ENCODE results near the gene BFSP2.

Gene BFSP2

DNA sequence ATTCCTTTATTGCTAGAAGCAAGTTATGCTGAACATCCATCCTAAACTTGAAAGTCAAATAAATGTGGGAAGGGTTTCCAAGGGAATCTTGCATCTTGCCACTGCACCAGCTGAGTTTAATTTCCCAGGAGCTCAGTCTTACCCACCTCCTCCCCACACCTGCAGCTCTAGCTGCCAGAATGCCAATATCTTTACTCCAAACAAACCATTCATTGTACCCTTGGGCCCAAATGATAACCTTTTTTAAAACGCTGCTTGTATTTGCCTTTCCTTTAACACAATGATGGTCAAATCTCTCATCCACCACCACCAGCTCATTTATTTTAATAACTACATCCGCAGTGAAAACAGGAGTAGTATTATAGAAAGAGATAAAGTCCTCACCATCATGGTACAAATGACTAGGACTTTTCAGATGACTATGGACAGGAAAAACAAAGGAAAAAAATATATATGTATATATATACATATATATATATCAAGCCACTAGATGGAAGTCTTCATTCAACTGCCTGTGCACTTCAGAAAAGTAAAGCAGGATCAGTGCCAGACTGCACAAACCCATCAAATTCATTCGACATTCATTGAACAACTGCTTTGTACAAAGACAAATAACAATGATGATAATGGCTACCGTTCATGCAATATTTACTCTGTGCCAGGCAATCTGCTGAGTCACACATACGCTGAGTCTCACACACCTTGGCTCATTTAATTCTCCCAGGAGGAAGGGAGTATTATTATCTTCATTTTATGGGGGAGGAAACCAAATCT lies 44.0 kb downstream of the BFSP2 start:
- DNase-seq (ENCODE audit: insufficient read length, low spot score) (no peak), FAIRE-seq (no peak)
- TF ChIP-seq, protein P1, sequence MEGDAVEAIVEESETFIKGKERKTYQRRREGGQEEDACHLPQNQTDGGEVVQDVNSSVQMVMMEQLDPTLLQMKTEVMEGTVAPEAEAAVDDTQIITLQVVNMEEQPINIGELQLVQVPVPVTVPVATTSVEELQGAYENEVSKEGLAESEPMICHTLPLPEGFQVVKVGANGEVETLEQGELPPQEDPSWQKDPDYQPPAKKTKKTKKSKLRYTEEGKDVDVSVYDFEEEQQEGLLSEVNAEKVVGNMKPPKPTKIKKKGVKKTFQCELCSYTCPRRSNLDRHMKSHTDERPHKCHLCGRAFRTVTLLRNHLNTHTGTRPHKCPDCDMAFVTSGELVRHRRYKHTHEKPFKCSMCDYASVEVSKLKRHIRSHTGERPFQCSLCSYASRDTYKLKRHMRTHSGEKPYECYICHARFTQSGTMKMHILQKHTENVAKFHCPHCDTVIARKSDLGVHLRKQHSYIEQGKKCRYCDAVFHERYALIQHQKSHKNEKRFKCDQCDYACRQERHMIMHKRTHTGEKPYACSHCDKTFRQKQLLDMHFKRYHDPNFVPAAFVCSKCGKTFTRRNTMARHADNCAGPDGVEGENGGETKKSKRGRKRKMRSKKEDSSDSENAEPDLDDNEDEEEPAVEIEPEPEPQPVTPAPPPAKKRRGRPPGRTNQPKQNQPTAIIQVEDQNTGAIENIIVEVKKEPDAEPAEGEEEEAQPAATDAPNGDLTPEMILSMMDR (IDR thresholded peaks at IDR 0.05; ENCODE audit: insufficient read depth, missing control alignments), result no peak

- DNase-seq (ENCODE audit: insufficient read length, low spot score) (no peak), FAIRE-seq (no peak)
- TF ChIP-seq, protein P1 (IDR thresholded peaks at IDR 0.05; ENCODE audit: insufficient read depth, missing control alignments), result no peak
Observed at GRCh38 chr3:133444423-133444774, 44.5 kb downstream of the BFSP2 start.

- DNase-seq (ENCODE audit: insufficient read length, low spot score) (no peak), FAIRE-seq (no peak)
- TF ChIP-seq, protein P1 (IDR thresholded peaks at IDR 0.05; ENCODE audit: insufficient read depth, missing control alignments), result no peak
Observed at GRCh38 chr3:133445108-133445507, 45.3 kb downstream of the BFSP2 start.

GRCh38 chr3:133447750-133448477 lies 48.1 kb downstream of the BFSP2 start:
- no peak for DNase-seq (ENCODE audit: insufficient read length, low spot score)
- no peak for FAIRE-seq
- TF ChIP-seq, protein P1 (IDR thresholded peaks at IDR 0.05; ENCODE audit: insufficient read depth, missing control alignments), result no peak

DNA sequence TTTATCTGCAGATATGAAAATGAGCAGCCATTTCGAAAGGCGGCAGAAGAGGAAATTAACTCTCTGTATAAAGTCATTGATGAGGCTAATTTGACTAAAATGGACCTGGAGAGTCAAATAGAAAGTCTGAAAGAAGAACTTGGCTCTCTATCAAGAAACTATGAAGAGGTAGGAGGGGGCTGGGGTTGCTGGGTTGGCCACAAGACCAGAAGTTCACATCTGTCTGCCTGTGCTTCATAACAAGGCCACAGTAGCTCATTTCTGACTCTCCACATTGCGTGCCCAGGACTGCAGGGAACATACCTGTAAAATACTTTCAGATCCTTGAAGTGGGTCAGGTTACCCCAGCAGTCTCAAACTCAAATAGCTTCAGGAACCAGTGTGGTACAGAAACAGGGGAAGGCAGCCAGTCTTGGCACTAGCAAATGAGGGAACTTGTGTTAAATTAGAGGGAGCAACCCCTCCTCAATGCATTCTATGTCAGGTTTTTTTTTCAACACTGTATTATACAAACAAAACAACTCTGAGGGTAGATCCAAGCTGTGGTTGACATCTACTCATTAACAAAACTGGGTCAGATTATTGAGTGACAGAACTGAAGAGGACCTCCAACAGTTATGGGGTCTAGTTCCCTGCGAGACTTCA lies 48.7 kb downstream of the BFSP2 start:
- DNase-seq (ENCODE audit: insufficient read length, low spot score) (no peak), FAIRE-seq (no peak)
- TF ChIP-seq, protein P1 (IDR thresholded peaks at IDR 0.05; ENCODE audit: insufficient read depth, missing control alignments), result no peak

DNA sequence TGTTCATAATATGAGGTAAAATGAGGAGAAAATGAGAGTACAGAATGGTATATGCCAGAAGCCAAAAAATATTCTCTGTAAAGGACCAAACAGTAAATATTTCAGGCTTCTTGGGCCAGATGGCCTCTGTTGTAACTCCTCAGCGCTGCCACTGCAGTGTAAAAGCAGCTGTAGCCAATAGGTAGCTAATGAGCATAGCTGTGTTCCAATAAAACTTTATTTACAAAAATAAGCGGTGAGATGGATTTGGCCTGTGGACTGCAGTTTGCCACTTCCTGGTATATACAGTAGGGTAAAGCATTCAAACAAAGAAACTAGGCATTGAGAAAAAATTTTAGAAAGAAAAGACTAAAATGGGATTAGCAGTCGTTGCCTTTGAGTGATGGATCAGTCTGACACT lies 51.5 kb downstream of the BFSP2 start:
- TF ChIP-seq, protein P1 (IDR thresholded peaks at IDR 0.05; ENCODE audit: insufficient read depth, missing control alignments), result no peak
- DNase-seq (ENCODE audit: insufficient read length, low spot score), result no peak
- FAIRE-seq, result no peak
